ENCODE data around the gene SPAG16.

SPAG16 gene

DNA sequence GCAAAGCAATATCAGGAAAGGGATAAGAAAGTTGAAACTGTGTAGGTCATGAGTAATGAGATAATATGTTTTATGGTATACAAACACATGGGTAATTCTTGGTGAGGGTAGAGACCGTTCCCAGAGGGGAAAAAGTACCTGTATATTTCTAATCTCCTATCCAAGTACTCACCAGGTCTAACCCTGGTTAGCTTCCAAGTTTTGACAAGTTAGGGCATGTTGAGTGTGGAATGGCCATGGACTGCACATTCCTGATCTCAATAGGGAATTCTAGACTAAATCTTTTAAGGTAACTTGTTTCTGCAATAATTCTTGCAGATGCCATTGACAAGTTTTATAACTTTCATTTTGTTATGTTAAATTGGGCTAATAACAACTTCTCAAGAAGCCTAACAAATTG lies 216.6 kb downstream of the SPAG16 start:
- Histone ChIP-seq H3K27me3 (ENCODE audit: control insufficient read depth in 1 of 2, insufficient read depth in 1 of 2, low read length in 2 of 2) (no peaks in the 10 kb centered on the region), H2AFZ (ENCODE audit: low read depth, low read length) (no peak overlapping the region)

DNA sequence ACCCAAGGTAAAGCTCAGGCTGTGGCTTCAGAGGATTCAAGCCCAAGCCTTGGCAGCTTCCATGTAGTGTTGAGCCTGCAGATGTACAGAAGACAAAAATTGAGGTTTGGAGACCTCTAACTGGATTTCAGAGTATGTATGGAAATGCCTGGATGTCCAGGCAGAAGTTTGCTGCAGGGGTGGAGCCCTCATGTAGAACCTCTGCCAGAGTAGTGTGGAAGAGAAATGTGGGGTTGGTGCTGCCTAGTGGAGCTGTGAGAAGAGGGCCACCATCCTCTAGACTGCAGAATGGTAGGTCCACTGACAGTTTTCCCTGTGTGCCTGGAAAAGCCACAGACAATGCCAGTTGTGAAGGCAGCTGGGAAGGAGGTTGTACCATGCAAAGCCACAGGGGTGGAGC lies 239.9 kb downstream of the SPAG16 start:
- Histone ChIP-seq H3K9me3 (ENCODE audit: control insufficient read depth, low read length) (peaks cover 5% of the 10 kb centered on the region), H3K4ac (ENCODE audit: low read depth in 1 of 2, low read length in 2 of 2) (no peak overlapping the region)
- no peak for DNase-seq

More for the DNA sequence above, 216.6 kb downstream of the SPAG16 start:
- Histone ChIP-seq H3K36me3 (ENCODE audit: control insufficient read depth in 1 of 2, insufficient read depth in 2 of 2, low read depth in 1 of 2, low read length in 2 of 2) (no peaks in the 10 kb centered on the region), H3K27ac (ENCODE audit: low read length, poor library complexity, severe bottlenecking) (no peak overlapping the region), H3K9me3 (ENCODE audit: control insufficient read depth, low read length) (no peaks in the 10 kb centered on the region), H2BK12ac (ENCODE audit: low read length in 2 of 2) (no peak overlapping the region), H4K8ac (ENCODE audit: low read length) (no peak overlapping the region), H3K4me3 (ENCODE audit: insufficient read depth in 1 of 2, low read depth in 1 of 2, low read length in 2 of 2) (no peak overlapping the region), H2AK5ac (ENCODE audit: low read length, severe bottlenecking) (no peak overlapping the region), H3K4me1 (ENCODE audit: control insufficient read depth, insufficient read depth, low read depth, low read length) (no peaks in the 10 kb centered on the region), H2BK120ac (ENCODE audit: low read depth, low read length) (no peak overlapping the region), H3K23ac (ENCODE audit: low read length in 2 of 2) (no peak overlapping the region), H3K4ac (ENCODE audit: low read depth in 1 of 2, low read length in 2 of 2) (no peak overlapping the region), H4K91ac (ENCODE audit: low read length) (no peak overlapping the region), H3K4me2 (ENCODE audit: low read length, poor library complexity, severe bottlenecking) (no peak overlapping the region), H3K9ac (ENCODE audit: low read length) (no peak overlapping the region), H3K14ac (ENCODE audit: low read length in 2 of 2) (no peak overlapping the region), H2BK15ac (ENCODE audit: low read depth, poor library complexity, severe bottlenecking) (no peak overlapping the region), H3K79me1 (replicated peaks; ENCODE audit: low read length, poor library complexity, severe bottlenecking) (no peaks in the 10 kb centered on the region), H2BK5ac (ENCODE audit: low read depth, low read length, poor library complexity, severe bottlenecking) (no peak overlapping the region), H3K18ac (ENCODE audit: low read depth in 1 of 2, low read length in 2 of 2) (no peak overlapping the region)
- no CpG with 5 or more reads among the region's 1 CpG for WGBS
- DNase-seq = no peak

DNA sequence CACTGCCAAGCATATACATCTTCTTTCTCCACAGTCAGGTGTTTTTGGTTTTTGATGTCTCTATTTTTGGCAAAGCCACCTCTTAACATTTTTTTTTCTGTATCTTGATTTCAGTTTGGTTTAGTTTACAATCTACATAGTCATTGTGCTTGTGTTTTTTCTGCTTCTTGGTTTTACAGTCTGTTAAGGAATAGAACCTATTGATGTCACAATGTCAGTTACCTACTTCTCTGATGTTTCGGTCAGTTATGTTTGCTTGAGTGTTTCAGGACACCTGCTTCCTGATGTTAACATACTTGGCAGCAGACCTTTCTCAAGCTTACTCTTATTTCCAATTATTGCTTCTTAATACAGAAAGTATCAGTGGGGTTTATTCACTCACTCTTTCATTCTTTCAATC lies 253.3 kb downstream of the SPAG16 start:
- H2BK5ac ChIP-seq (ENCODE audit: low read depth, low read length, poor library complexity, severe bottlenecking) = no peak overlapping the region
- no peak overlapping the region for H3K4me3 ChIP-seq (ENCODE audit: insufficient read depth in 1 of 2, low read depth in 1 of 2, low read length in 2 of 2)
- H3K14ac ChIP-seq (ENCODE audit: low read length in 2 of 2) = no peak overlapping the region
- no peak overlapping the region for H4K91ac ChIP-seq (ENCODE audit: low read length)
- WGBS = 92% methylated on average over 1 of the region's 1 CpG
- H3K4me2 ChIP-seq (ENCODE audit: low read length, poor library complexity, severe bottlenecking) = no peak overlapping the region
- H3K9me3 ChIP-seq (ENCODE audit: control insufficient read depth, low read length) = no peaks in the 10 kb centered on the region
- DNase-seq = no peak
- H3K79me1 ChIP-seq (replicated peaks; ENCODE audit: low read length, poor library complexity, severe bottlenecking) = no peaks in the 10 kb centered on the region
- H2BK12ac ChIP-seq (ENCODE audit: low read length in 2 of 2) = no peak overlapping the region
- no peak overlapping the region for H4K8ac ChIP-seq (ENCODE audit: low read length)
- H3K18ac ChIP-seq (ENCODE audit: low read depth in 1 of 2, low read length in 2 of 2) = no peak overlapping the region
- no peaks in the 10 kb centered on the region for H3K36me3 ChIP-seq (ENCODE audit: control insufficient read depth in 1 of 2, insufficient read depth in 2 of 2, low read depth in 1 of 2, low read length in 2 of 2)
- H2AFZ ChIP-seq (ENCODE audit: low read depth, low read length) = no peak overlapping the region
- no peak overlapping the region for H2AK5ac ChIP-seq (ENCODE audit: low read length, severe bottlenecking)
- H3K27ac ChIP-seq (ENCODE audit: low read length, poor library complexity, severe bottlenecking) = no peak overlapping the region
- H2BK15ac ChIP-seq (ENCODE audit: low read depth, poor library complexity, severe bottlenecking) = no peak overlapping the region
- H2BK120ac ChIP-seq (ENCODE audit: low read depth, low read length) = no peak overlapping the region
- no peak overlapping the region for H3K4ac ChIP-seq (ENCODE audit: low read depth in 1 of 2, low read length in 2 of 2)
- H3K27me3 ChIP-seq (ENCODE audit: control insufficient read depth in 1 of 2, insufficient read depth in 1 of 2, low read length in 2 of 2) = no peaks in the 10 kb centered on the region
- H3K4me1 ChIP-seq (ENCODE audit: control insufficient read depth, insufficient read depth, low read depth, low read length) = no peaks in the 10 kb centered on the region
- H3K23ac ChIP-seq (ENCODE audit: low read length in 2 of 2) = no peak overlapping the region
- no peak overlapping the region for H3K9ac ChIP-seq (ENCODE audit: low read length)

More for the DNA sequence above, 239.9 kb downstream of the SPAG16 start:
- Histone ChIP-seq H2BK5ac (ENCODE audit: low read depth, low read length, poor library complexity, severe bottlenecking) (no peak overlapping the region), H2BK12ac (ENCODE audit: low read length in 2 of 2) (no peak overlapping the region), H4K8ac (ENCODE audit: low read length) (no peak overlapping the region), H3K9ac (ENCODE audit: low read length) (no peak overlapping the region), H3K23ac (ENCODE audit: low read length in 2 of 2) (no peak overlapping the region), H3K4me1 (ENCODE audit: control insufficient read depth, insufficient read depth, low read depth, low read length) (no peaks in the 10 kb centered on the region), H2BK120ac (ENCODE audit: low read depth, low read length) (no peak overlapping the region), H2BK15ac (ENCODE audit: low read depth, poor library complexity, severe bottlenecking) (no peak overlapping the region), H3K79me1 (replicated peaks; ENCODE audit: low read length, poor library complexity, severe bottlenecking) (no peaks in the 10 kb centered on the region), H3K4me2 (ENCODE audit: low read length, poor library complexity, severe bottlenecking) (no peak overlapping the region), H2AFZ (ENCODE audit: low read depth, low read length) (no peak overlapping the region), H3K36me3 (ENCODE audit: control insufficient read depth in 1 of 2, insufficient read depth in 2 of 2, low read depth in 1 of 2, low read length in 2 of 2) (no peaks in the 10 kb centered on the region), H3K27me3 (ENCODE audit: control insufficient read depth in 1 of 2, insufficient read depth in 1 of 2, low read length in 2 of 2) (no peaks in the 10 kb centered on the region), H3K14ac (ENCODE audit: low read length in 2 of 2) (no peak overlapping the region), H3K4me3 (ENCODE audit: insufficient read depth in 1 of 2, low read depth in 1 of 2, low read length in 2 of 2) (no peak overlapping the region), H4K91ac (ENCODE audit: low read length) (no peak overlapping the region), H3K18ac (ENCODE audit: low read depth in 1 of 2, low read length in 2 of 2) (no peak overlapping the region), H3K27ac (ENCODE audit: low read length, poor library complexity, severe bottlenecking) (no peak overlapping the region), H2AK5ac (ENCODE audit: low read length, severe bottlenecking) (no peak overlapping the region)

DNA sequence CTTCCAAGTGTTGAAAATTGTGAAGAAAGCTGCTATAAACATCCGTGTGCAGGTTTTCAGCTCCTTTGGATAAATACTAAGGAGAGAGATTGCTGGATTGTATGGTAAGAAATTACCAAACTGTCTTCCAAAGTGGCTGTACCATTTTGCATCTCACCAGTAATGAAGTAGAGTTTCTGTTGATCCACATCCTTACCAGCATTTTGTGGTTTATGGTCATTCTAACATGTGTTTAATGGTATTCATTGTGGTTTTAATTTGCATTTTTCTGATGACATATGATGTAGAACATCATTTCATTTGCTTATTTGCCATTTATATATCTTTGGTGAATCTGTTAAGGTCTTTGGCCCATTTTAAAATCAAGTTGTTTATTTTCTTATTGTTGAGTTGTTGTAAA lies 260.7 kb downstream of the SPAG16 start:
- H3K36me3 ChIP-seq (ENCODE audit: control insufficient read depth in 1 of 2, insufficient read depth in 2 of 2, low read depth in 1 of 2, low read length in 2 of 2) = no peaks in the 10 kb centered on the region
- 67% methylated on average over 1 of the region's 1 CpG for WGBS

More for the DNA sequence above, 260.7 kb downstream of the SPAG16 start:
- Histone ChIP-seq H3K4me1 (ENCODE audit: control insufficient read depth, insufficient read depth, low read depth, low read length) (no peaks in the 10 kb centered on the region), H2BK5ac (ENCODE audit: low read depth, low read length, poor library complexity, severe bottlenecking) (no peak overlapping the region), H3K23ac (ENCODE audit: low read length in 2 of 2) (no peak overlapping the region), H3K4me2 (ENCODE audit: low read length, poor library complexity, severe bottlenecking) (no peak overlapping the region), H2BK15ac (ENCODE audit: low read depth, poor library complexity, severe bottlenecking) (no peak overlapping the region), H2AK5ac (ENCODE audit: low read length, severe bottlenecking) (no peak overlapping the region), H3K27ac (ENCODE audit: low read length, poor library complexity, severe bottlenecking) (no peak overlapping the region), H4K8ac (ENCODE audit: low read length) (no peak overlapping the region), H3K79me1 (replicated peaks; ENCODE audit: low read length, poor library complexity, severe bottlenecking) (no peaks in the 10 kb centered on the region), H3K4ac (ENCODE audit: low read depth in 1 of 2, low read length in 2 of 2) (no peak overlapping the region), H3K27me3 (ENCODE audit: control insufficient read depth in 1 of 2, insufficient read depth in 1 of 2, low read length in 2 of 2) (no peaks in the 10 kb centered on the region), H2BK12ac (ENCODE audit: low read length in 2 of 2) (no peak overlapping the region), H4K91ac (ENCODE audit: low read length) (no peak overlapping the region), H3K14ac (ENCODE audit: low read length in 2 of 2) (no peak overlapping the region), H3K9me3 (ENCODE audit: control insufficient read depth, low read length) (no peaks in the 10 kb centered on the region), H3K4me3 (ENCODE audit: insufficient read depth in 1 of 2, low read depth in 1 of 2, low read length in 2 of 2) (no peak overlapping the region), H3K18ac (ENCODE audit: low read depth in 1 of 2, low read length in 2 of 2) (no peak overlapping the region), H3K9ac (ENCODE audit: low read length) (no peak overlapping the region), H2BK120ac (ENCODE audit: low read depth, low read length) (no peak overlapping the region), H2AFZ (ENCODE audit: low read depth, low read length) (no peak overlapping the region)
- DNase-seq = no peak

Data from mesenchymal stem cell (in vitro differentiated cells and primary cell).